HG03565 (cell line): ENCODE results near the gene CDK11B.
"Not testable (repeated sequence)": the region's sequence is repeated elsewhere in the genome, so short reads cannot be mapped to it uniquely, and the experiment has no call there.

ENCODE experiments used
- ATAC-seq: cut with Tn5 transposase; IDR thresholded peaks from one replicate; pipeline ENCODE4 v1.9.1; 2021; ENCODE audit warnings: mild to moderate bottlenecking, moderate library complexity; ENCODE audit not compliant: unreplicated experiment

Gene CDK11B

GRCh38 chr1:1683104-1683905 is 24.5 kb upstream of the CDK11B start:
- ATAC-seq, result no peak

- ATAC-seq, result no peak
Observed at GRCh38 chr1:1680912-1681273, 22.1 kb upstream of the CDK11B start.

GRCh38 chr1:1680031-1680911 is 21.5 kb upstream of the CDK11B start:
- no peak for ATAC-seq

- no peak for ATAC-seq
Observed at GRCh38 chr1:1678581-1679380, 20.0 kb upstream of the CDK11B start.

- peak; percentile 52 for ATAC-seq
Observed at GRCh38 chr1:1677718-1678580, 19.1 kb upstream of the CDK11B start.

GRCh38 chr1:1676087-1676486 is 17.3 kb upstream of the CDK11B start:
- ATAC-seq, result not testable (repeated sequence)

GRCh38 chr1:1675218-1675617 is 16.4 kb upstream of the CDK11B start:
- ATAC-seq, result not testable (repeated sequence)

GRCh38 chr1:1674806-1675205 is 16.0 kb upstream of the CDK11B start:
- ATAC-seq, result not testable (repeated sequence)

- no peak for ATAC-seq
Observed at GRCh38 chr1:1672181-1672965, 13.6 kb upstream of the CDK11B start.

GRCh38 chr1:1671365-1672119 is 12.7 kb upstream of the CDK11B start:
- ATAC-seq, result no peak

- no peak for ATAC-seq
Observed at GRCh38 chr1:1670866-1671265, 12.1 kb upstream of the CDK11B start.

GRCh38 chr1:1669468-1670440 is 10.9 kb upstream of the CDK11B start:
- no peak for ATAC-seq

- no peak for ATAC-seq
Observed at GRCh38 chr1:1666526-1666925, 7.7 kb upstream of the CDK11B start.

- ATAC-seq, result no peak
Observed at GRCh38 chr1:1665815-1666251, 7.0 kb upstream of the CDK11B start.

GRCh38 chr1:1664941-1665814 is 6.4 kb upstream of the CDK11B start:
- ATAC-seq, result no peak

GRCh38 chr1:1664318-1664717 is 5.5 kb upstream of the CDK11B start:
- not testable (repeated sequence) for ATAC-seq
